Superior temporal gyrus (tissue), 1 donor: ENCODE data around the gene CRTAP.
"Not testable (repeated sequence)": the region's sequence is repeated elsewhere in the genome, so short reads cannot be mapped to it uniquely, and the experiment has no call there.

ENCODE experiments used
- DNase-seq: peaks from one replicate; pipeline ENCODE4 v3.0.0-alpha.2; 2016; ENCODE audit errors: extremely low spot score

Gene CRTAP

DNA sequence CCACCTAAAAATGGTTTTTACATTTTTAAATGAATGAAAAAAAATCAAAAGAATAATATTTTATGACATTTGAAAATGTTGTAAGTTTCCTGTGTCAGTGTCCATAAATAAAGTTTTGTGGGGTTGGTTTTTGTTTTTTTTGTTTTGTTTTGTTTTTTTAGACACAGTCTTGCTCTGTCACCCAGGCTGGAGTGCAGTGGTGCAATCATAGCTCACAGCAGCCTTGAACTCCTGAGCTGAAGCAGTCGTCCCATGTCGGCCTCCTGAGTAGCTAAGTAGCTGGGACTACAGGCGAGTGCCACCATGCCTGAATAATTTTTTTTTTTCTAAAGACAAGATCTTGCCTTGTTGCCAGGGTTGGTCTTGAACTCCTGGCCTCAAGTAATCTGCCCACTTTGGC lies 14.1 kb upstream of the CRTAP start:
- no peak for DNase-seq

DNA sequence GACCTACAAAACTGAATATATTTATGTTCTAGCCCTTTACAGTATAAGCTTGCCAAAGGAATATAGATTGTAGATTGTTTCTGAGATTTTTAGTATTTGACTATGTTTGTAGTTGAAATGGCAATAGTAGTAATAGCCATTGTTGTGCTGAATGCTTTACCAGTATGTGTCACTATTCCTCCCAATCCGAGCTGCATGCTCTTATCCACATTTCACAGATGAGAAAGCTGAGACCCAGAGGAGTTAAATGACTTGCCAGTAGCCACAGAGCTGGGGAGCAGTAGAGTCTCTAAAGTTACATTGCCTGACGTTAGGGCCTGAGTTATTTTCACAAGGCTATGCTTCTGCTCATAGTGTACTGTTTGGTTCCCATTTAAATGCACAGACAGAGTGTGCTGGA lies 13.6 kb upstream of the CRTAP start:
- no peak for DNase-seq

DNA sequence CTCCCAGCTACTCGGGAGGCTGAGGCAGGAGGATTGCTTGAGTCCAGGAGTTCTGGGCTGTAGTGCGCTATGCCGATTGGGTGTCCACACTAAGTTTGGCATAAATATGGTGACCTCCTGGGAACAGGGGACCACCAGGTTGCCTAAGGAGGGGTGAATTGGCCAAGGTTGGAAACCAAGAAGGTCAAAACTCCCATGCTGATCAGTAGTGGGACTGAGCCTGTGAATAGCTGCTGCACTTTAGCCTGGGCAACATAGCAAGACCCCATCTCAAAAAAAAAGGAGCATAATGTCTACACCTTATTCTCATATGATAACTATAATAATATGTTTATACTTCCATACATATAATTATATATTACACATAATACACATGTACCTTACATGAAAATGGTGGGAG lies 10.8 kb upstream of the CRTAP start:
- DNase-seq = no peak

DNA sequence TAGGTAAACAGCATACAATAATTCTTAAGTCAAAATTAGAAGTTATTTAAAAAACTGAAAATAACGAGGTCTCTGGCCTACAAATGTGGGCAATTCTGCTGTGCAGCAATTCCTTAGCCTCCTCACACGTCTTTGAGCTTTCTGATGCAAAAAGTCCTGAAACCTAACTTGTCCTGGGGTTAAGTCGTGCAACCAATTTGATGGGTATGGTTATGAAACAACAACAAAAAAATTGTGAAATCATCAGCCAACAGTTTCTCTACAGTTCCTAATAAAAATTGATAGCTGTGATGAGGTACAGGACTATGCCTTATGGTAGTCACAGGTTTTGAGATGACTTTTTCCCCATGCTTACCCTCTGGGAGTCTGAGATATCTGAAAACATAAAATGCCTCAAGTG lies 10.3 kb upstream of the CRTAP start:
- DNase-seq = no peak

DNA sequence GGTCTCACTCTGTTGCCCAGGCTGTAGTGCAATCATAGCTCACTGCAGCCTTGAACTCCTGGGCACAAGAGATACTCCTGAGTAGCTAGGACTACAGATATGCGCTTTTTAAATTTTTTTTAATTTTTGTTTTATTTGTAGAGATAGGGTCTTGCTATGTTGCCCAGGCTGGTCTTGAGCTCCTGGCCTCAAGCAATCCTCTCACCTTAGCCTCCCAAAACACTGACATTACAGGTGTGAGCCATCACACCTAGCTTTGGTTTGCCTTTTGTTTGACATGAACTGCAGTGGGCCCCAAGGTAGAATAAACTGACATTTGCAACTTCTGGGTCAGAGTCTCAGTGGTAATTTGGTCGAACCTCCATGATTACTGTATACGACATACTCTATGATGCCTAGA lies 9.0 kb upstream of the CRTAP start:
- DNase-seq = no peak

DNA sequence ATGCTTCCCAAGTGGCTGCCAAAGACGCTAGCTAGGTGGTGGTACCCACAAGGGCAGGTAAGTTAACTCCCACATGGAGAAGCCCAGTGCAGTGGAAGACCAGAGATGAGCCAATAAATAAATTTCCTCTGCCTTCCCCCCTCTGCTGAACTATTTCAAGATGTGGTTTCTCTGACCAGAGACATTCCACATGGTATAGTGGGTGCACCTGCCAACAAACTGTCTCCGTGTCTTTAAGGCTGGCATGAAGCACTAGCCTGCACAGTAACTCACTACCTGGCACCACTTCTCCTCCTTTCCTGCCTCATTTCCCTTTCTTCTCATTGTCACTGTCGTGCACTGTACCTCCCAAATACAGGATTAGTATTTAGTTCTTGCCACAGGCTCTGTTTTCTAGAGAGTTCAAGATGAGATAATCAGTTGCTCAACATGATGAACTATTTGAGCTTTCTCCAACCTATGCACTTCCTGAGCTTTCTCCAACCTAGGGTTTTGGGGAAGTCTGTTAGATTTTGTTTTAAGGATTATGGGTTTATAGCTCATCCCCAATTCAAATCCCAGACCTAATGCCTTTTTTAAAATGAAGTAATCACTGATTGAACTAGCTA lies 8.4 kb upstream of the CRTAP start:
- DNase-seq = no peak

DNA sequence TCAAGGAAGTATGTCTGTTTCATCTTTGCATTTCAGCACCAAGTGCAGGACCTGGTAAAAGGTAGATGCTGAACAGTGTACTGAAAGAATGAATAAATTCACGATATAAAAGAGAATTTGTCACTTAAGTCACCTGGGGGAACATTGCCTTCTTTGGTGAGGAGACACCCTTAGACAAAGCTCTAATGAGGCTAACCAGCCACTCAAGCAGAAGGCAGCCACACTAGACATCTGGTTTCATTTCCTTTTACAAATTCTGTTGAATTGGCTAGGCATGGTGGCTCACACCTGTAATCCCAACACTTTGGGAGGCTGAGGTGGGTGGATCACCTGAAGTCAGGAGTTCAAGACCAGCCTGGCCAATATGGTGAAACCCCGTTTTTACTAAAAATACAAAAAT lies 7.0 kb upstream of the CRTAP start:
- not testable (repeated sequence) for DNase-seq

DNA sequence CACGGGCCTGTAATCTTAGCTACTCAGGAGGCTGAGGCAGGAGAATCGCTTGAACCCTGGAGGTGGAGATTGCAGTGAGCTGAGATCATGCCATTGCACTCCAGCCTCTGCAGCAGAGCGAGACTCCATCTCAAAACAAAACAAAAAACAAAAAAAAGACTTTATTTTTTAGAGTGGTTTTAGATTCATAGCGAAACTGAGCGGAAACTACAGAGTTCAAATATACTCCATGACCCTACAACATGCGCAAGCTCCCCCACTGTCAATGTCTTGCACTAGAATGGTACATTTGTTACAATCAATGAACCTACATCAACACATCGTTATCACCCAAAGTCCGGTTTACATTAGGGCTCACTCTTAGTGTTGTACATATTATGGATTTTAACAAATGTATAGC lies 2.2 kb upstream of the CRTAP start:
- DNase-seq = no peak

DNA sequence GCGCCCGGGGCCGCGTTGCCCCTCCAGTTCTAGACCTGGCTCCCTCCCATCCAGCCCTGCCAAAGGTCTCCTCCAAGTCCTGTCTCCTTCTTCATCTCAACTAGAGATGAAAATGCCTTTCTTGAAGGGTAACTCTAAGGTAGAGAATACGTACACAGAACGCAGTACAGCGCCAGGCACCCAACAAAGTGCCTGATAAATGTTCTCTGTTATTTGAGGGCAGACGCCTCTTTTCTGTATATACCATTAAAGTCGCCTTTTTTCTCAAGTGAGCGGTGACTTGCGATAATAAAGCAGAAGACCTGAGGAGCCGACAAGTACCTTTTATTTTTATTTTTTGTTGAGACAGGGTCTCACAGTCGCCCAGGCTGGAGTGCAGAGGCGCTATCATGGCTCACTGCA lies 809 bp downstream of the CRTAP start:
- no peak for DNase-seq

DNA sequence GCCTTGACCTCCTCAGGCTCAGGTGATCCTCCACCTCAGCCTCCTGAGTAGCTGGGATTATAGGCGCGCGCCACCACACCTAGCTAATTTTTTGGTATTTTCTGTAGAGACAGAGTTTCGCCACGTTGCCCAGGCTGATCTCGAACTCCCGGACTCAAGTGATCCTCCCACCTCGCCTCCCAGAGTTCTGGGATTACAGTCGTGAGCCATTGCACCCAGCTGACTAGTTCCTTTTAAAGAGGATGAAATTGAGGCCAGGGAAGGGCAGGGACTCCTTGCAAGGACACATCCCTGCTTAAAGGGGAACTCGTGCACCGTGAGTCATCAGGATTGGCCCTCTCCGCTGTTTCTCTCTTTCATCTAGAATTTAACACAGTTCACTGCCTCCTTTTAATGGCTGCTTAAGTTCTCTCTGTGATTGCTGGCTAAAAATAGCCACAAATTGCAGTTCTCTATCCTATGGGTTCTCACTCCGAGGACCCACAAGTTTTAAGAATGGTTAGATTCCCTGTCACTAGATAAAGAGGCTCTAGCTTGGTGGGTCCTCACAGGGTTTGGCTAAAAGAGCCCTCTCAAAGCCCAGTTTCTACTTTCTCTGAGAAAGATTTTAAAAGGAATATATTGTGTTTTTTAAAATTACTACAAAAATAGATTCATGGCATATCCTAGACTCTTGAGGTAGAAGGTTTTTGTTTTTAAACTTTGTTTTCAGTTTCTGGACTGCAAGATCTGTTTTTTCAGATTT lies 1.4 kb downstream of the CRTAP start:
- peak; percentile 82 for DNase-seq

DNA sequence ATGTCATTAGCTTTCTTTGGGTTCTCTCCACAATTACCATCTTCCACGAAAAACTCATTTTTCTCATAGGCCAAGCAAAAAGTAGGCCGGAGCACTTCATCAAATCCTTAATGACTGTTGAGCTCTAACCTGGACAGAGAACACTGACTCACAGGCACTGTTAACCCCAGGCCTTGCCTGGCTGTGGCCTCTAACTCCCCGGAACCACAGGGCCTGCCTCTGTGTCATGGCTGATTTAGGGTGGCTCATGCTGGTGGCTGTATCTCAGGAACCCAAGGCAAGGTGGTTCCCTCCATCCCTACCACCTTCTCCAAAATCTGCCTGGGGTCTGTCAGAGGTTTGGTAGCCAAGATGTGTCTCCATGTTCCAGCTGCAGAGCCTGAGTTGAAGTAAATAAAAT lies 3.6 kb downstream of the CRTAP start:
- no peak for DNase-seq

DNA sequence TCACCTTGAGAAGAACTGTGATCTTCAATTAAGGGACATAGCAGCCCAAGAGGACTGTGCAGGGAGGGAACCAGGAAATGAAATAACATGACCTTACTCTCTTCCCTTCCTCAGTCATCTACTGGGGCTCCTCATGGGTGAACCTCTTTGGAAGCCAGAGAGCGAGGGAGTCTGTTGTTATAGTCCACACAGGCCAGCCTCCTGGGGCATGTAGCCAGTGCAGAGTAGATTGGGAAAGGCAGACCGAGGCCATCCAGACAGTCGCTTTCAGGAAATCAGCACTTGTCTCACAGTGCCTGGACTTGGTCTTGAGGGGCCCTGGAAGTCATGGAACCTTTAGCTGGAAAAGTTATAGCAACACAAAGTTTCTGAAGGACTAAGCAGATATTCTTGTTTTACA lies 6.1 kb downstream of the CRTAP start:
- no peak for DNase-seq

DNA sequence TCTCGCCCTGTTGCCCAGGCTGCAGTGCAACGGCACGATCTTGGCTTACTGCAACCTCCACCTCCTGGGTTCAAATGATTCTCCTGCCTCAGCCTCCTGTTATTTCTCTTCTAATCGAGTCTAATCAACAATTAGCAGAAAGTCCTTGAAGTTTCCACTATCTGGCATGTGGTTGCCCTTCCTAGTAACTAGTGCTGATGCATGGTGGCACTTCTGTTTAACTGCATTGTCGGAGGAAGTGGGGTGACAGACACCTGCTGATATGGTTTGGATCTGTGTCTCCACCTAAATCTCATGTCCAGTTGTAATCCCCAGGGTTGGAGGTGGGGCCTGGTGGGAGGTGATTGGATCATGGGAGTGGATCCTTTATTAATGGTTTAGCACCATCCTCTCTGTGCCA lies 9.2 kb downstream of the CRTAP start:
- no peak for DNase-seq

DNA sequence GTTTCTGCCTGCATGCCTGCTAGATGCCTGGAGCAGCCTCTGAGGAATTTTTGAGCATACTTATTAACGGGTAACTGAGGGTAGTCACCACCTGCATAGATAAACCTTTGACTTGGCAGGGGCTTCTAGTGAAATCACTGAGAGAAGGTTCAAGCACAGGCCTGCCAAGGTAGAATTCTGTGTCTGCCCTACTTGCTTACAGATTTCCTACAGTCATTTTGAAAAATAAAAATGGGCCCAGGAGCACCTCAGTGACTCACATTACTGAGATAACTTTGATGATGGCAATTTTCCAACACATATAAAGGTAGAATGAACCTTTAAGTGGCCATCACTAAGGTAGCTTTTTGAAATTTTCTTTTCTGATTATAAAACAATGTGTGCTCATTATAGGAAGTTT lies 10.8 kb downstream of the CRTAP start:
- DNase-seq = no peak

DNA sequence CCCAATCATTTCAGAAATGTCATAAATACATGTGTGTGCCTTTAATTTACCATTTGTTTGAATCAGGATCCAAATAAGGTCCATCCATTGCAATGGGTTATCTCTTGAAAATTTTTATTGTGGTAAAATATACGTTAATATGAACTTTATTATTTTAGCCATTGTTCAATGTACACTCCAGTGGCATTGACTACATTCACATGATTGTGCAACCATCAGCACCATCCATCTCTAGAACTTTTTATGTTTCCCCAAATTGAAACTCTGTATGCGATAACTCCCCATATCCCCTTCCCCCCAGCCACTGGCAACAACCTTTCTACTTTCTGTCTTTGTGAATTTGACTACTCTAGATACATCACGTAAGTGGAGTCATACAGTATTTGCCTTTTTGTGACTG lies 12.0 kb downstream of the CRTAP start:
- DNase-seq = no peak

DNA sequence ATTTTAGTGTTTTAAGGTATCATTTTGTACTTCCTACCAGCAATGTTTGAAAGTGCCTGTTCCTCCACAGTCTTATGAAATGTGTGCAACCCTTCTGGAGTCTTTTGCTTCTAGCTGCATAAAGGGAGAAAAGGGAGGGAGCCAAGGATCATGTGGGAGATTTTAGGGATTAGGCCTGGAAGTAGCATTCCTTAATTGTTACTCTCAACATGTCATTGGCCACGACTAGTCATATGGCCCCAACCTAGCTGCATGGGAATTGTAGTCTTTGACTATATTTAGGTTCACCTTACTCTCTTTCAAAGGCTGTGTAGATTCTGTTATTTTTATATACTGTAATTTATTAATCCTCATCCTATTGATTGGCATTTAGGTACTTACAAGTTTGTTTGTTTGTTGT lies 14.9 kb downstream of the CRTAP start:
- DNase-seq = no peak

DNA sequence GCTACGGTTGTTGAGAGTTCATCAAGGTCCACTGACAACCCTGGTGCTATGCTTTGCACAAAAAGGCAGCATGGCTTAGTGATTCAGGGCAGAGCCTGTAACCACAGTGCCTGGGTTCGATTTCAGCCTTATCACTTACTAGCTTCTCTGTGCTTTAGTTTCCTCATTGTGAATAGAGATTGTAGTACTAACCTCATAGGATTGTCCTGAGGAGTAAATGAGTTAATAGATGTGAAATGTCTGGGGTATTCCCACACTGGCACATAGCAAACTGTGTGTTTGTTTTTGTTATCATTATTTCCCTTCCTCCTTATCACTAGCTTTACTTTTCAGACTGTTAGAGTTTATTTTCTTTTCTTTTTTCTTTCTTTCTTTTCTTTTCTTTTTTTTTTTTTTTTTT lies 16.3 kb downstream of the CRTAP start:
- DNase-seq = no peak

DNA sequence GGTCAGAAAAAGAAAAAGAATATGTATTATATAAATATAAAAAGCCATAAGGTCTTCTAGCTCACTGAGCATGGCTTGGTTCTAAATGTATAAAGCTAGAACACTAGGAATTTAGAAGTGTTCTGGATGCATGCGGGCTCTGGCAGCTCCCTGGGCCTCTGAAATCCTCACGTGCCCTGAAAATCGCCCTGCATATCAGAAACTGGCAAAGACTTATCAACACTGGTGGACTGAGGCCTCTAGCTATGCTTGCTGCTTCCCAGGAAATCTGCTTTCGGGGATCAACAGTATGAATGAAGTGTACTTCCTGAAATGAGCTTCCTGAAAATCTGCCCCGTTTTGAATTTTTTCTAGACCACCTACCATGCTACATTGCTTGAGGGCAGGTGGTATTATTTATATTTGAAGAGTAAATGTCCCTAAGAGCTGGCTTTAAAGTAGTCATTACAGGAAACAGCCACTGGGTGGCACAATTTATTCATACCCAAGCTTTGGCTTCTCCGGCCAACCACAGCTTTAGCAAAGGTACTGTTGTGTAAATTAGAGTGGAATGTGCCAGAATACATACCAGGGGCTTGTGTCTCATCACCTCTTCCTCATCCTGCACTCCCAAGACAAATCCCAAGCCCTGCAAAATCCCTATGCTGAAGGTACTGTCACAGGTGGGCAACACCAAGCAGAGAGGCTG lies 17.7 kb downstream of the CRTAP start:
- peak; percentile 94 for DNase-seq

DNA sequence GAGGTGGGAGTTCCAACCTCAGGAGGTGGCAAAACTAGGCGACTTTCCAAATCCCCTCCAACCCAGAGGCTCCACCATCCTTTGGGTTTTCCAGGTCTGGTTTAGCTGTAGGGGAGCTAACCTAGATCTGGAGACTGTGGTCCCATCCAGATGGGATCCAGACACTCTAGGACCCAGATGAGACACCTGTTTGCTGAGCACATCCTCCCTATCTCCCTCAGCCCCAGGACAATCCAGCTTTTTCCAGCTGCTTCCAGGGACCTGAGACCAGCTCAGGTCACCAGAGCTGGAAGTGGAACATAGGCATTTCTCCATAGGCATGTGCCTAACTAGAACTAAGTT lies 18.2 kb downstream of the CRTAP start:
- DNase-seq = no peak

DNA sequence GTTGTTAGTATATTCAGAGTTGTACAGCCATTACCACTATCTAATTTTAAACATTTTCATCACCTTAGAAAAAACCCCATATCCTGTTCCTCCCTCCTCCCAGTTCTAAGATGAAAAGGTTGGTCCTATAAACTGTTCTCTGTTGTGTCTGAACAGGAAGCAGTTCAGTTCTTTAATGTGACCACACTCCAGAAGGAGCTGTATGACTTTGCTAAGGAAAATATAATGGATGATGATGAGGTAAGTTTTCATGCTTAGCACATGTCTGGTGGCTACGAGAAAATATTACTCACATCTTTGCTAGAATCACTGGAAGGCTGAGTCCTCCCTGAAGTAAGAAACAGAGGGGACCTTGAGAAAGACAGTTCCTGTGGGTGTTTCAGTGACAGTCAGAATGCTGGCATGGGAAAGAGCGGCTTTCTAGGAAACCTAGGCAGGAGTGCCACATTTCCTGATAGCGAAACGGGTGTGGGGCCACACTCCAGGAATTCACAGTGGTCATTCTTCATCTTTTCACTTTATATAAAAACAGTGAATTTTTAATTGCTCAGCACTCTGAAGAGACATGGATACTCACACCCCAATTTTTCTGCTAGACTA lies 20.3 kb downstream of the CRTAP start:
- DNase-seq = no peak

DNA sequence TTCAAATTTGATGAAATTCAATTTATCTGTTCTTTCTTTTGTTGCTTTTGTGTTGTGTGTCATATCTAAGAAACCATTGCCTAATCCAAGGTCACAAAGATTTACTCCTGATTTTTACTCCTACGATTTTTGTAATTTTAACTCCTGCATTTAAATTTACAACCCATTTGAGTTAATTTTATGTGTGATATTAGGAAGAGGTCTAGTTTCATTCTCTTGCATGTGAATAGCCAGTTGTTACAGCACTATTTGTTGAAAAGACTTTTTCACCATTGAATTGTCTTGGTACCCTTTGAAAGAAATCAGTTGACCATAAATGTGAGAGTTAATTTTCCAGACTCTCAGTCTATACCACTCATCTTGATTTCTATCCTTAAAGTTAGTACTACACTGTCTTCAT lies 23.9 kb downstream of the CRTAP start:
- DNase-seq = no peak

DNA sequence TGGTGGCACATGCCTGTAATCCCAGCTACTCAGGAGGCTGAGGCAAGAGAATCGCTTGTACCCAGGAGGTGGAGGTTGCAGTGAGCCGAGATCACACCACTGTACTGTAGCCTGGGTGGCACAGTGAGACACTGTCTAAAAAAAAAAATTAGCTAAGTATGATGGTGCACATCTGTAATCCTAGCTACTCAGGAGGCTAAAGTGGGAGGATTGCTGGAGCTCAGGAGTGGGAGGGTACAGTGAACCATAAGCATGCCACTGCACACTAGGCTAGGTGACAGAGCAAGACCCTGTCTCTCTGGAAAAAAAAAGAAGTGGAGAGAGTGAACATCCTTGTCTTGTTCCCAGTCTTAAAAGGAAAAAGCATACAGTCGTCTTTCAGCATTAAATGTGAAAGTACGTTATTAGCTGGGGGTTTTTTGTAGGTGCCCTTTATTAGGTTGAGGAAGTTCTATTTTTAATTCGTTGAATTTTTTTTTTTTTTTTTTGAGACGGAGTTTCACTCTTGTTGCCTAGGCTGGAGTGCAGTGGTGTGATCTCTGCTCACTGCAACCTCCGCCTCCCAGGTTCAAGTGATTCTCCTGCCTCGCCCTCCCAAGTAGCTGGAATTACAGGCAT lies 25.3 kb downstream of the CRTAP start:
- DNase-seq = not testable (repeated sequence)

DNA sequence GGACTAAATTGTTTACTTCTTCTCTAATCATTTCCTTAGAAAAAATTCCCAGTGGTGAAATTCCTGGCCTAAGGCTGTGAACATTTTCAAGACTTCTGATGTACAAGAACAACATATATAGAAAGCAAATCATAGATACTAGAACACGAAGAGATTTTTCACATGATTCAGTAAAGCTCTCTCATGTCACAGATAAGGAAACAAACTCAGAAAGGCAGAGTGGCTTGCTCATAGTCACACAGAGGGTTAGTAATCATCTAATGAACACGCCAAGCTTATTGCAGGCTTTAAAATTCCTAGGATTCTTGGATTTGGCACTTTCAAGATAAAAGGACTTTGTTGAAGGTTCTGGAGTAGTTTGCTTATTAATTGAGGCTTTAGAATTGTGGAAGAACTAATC lies 26.2 kb downstream of the CRTAP start:
- no peak for DNase-seq
